ENCODE results near the gene PDZD8.
A peak's percentile ranks its signal among the peaks of the same experiment; 100 is the strongest.

Gene PDZD8

GRCh38 chr10:117400329-117400728 is 25.1 kb upstream of the PDZD8 start:
- no CpG with 5 or more reads among the region's 3 CpGs for WGBS, 2 donors (ENCODE audit: extremely low coverage in 2 of 2, insufficient read length in 2 of 2, insufficient replicate concordance in 1 of 2)
- Histone ChIP-seq H3K4ac (ENCODE audit: low read length) (no peak overlapping the region), H3K27me3 (ENCODE audit: control insufficient read depth in 3 of 3, insufficient read depth in 3 of 3, low read depth in 1 of 3, low read length in 3 of 3) (no peaks in the 10 kb centered on the region), H2BK120ac (ENCODE audit: low read depth, low read length) (no peak overlapping the region), H3K9ac (ENCODE audit: low read depth, low read length, poor library complexity) (no peak overlapping the region), H3K18ac (ENCODE audit: low read length) (no peak overlapping the region), H2BK5ac (ENCODE audit: low read length) (no peak overlapping the region), H2BK15ac (ENCODE audit: low read length) (no peak overlapping the region), H3K14ac (ENCODE audit: low read length) (no peak overlapping the region), H3K4me3 (ENCODE audit: low read length in 2 of 2) (no peak overlapping the region), H3K9me3 (replicated peaks in 1 of 2; ENCODE audit: control insufficient read depth in 2 of 2, insufficient read depth in 1 of 2, low read depth in 1 of 2, low read length in 2 of 2) (no peaks in the 10 kb centered on the region), H4K91ac (ENCODE audit: low read depth, low read length, poor library complexity) (no peak overlapping the region), H2AFZ (ENCODE audit: low read length) (no peak overlapping the region), H2AK5ac (ENCODE audit: low read depth, low read length) (no peak overlapping the region), H3K4me2 (ENCODE audit: insufficient read depth, low read length, poor library complexity, severe bottlenecking) (no peak overlapping the region), H3K36me3 (replicated peaks in 1 of 2; ENCODE audit: control insufficient read depth in 2 of 2, insufficient read depth in 2 of 2, low read length in 2 of 2) (no peaks in the 10 kb centered on the region), H3K79me1 (ENCODE audit: low read depth, low read length) (no peaks in the 10 kb centered on the region), H3K23ac (ENCODE audit: low read depth, low read length, poor library complexity) (no peak overlapping the region), H2BK12ac (ENCODE audit: low read length) (no peak overlapping the region), H3K27ac (replicated peaks; ENCODE audit: low read length) (no peak overlapping the region), H3K4me1 (ENCODE audit: control insufficient read depth in 2 of 2, insufficient read depth in 1 of 2, low read depth in 1 of 2, low read length in 2 of 2) (no peaks in the 10 kb centered on the region), H4K8ac (ENCODE audit: low read depth, low read length) (no peak overlapping the region)
- no peak for DNase-seq (ENCODE audit: low spot score)

- Histone ChIP-seq H3K4ac (ENCODE audit: low read length) (no peak overlapping the region), H3K27ac (replicated peaks; ENCODE audit: low read length) (no peak overlapping the region), H2BK5ac (ENCODE audit: low read length) (no peak overlapping the region), H3K79me1 (ENCODE audit: low read depth, low read length) (no peaks in the 10 kb centered on the region), H2BK15ac (ENCODE audit: low read length) (no peak overlapping the region), H4K8ac (ENCODE audit: low read depth, low read length) (no peak overlapping the region), H3K9me3 (replicated peaks in 1 of 2; ENCODE audit: control insufficient read depth in 2 of 2, insufficient read depth in 1 of 2, low read depth in 1 of 2, low read length in 2 of 2) (no peaks in the 10 kb centered on the region), H3K4me2 (ENCODE audit: insufficient read depth, low read length, poor library complexity, severe bottlenecking) (no peak overlapping the region), H2BK12ac (ENCODE audit: low read length) (no peak overlapping the region), H3K27me3 (ENCODE audit: control insufficient read depth in 3 of 3, insufficient read depth in 3 of 3, low read depth in 1 of 3, low read length in 3 of 3) (no peaks in the 10 kb centered on the region), H3K9ac (ENCODE audit: low read depth, low read length, poor library complexity) (no peak overlapping the region), H2AFZ (ENCODE audit: low read length) (no peak overlapping the region), H3K14ac (ENCODE audit: low read length) (no peak overlapping the region), H2AK5ac (ENCODE audit: low read depth, low read length) (no peak overlapping the region), H3K4me3 (ENCODE audit: low read length in 2 of 2) (no peak overlapping the region), H4K91ac (ENCODE audit: low read depth, low read length, poor library complexity) (no peak overlapping the region), H3K4me1 (ENCODE audit: control insufficient read depth in 2 of 2, insufficient read depth in 1 of 2, low read depth in 1 of 2, low read length in 2 of 2) (no peaks in the 10 kb centered on the region), H3K18ac (ENCODE audit: low read length) (no peak overlapping the region), H3K23ac (ENCODE audit: low read depth, low read length, poor library complexity) (no peak overlapping the region), H3K36me3 (replicated peaks in 1 of 2; ENCODE audit: control insufficient read depth in 2 of 2, insufficient read depth in 2 of 2, low read length in 2 of 2) (no peaks in the 10 kb centered on the region), H2BK120ac (ENCODE audit: low read depth, low read length) (no peak overlapping the region)
- no CpG with 5 or more reads among the region's 6 CpGs for WGBS, 2 donors (ENCODE audit: extremely low coverage in 2 of 2, insufficient read length in 2 of 2, insufficient replicate concordance in 1 of 2)
- no peak for DNase-seq (ENCODE audit: low spot score)
Observed at GRCh38 chr10:117399341-117400196, 24.3 kb upstream of the PDZD8 start.

- Histone ChIP-seq H3K79me1 (ENCODE audit: low read depth, low read length) (no peaks in the 10 kb centered on the region), H4K8ac (ENCODE audit: low read depth, low read length) (no peak overlapping the region), H3K4ac (ENCODE audit: low read length) (no peak overlapping the region), H3K27me3 (ENCODE audit: control insufficient read depth in 3 of 3, insufficient read depth in 3 of 3, low read depth in 1 of 3, low read length in 3 of 3) (no peaks in the 10 kb centered on the region), H2AFZ (ENCODE audit: low read length) (no peak overlapping the region), H2BK15ac (ENCODE audit: low read length) (no peak overlapping the region), H3K27ac (replicated peaks; ENCODE audit: low read length) (no peak overlapping the region), H3K23ac (ENCODE audit: low read depth, low read length, poor library complexity) (no peak overlapping the region), H3K18ac (ENCODE audit: low read length) (no peak overlapping the region), H2BK5ac (ENCODE audit: low read length) (no peak overlapping the region), H4K91ac (ENCODE audit: low read depth, low read length, poor library complexity) (no peak overlapping the region), H2BK12ac (ENCODE audit: low read length) (no peak overlapping the region), H3K36me3 (replicated peaks in 1 of 2; ENCODE audit: control insufficient read depth in 2 of 2, insufficient read depth in 2 of 2, low read length in 2 of 2) (no peaks in the 10 kb centered on the region), H3K4me2 (ENCODE audit: insufficient read depth, low read length, poor library complexity, severe bottlenecking) (no peak overlapping the region), H3K14ac (ENCODE audit: low read length) (no peak overlapping the region), H3K4me3 (ENCODE audit: low read length in 2 of 2) (no peak overlapping the region), H2AK5ac (ENCODE audit: low read depth, low read length) (no peak overlapping the region), H3K9me3 (replicated peaks in 1 of 2; ENCODE audit: control insufficient read depth in 2 of 2, insufficient read depth in 1 of 2, low read depth in 1 of 2, low read length in 2 of 2) (no peaks in the 10 kb centered on the region), H2BK120ac (ENCODE audit: low read depth, low read length) (no peak overlapping the region), H3K4me1 (ENCODE audit: control insufficient read depth in 2 of 2, insufficient read depth in 1 of 2, low read depth in 1 of 2, low read length in 2 of 2) (no peaks in the 10 kb centered on the region), H3K9ac (ENCODE audit: low read depth, low read length, poor library complexity) (no peak overlapping the region)
- DNase-seq (ENCODE audit: low spot score) = no peak
- no CpG with 5 or more reads among the region's 3 CpGs for WGBS, 2 donors (ENCODE audit: extremely low coverage in 2 of 2, insufficient read length in 2 of 2, insufficient replicate concordance in 1 of 2)
Observed at GRCh38 chr10:117398029-117398428, 22.8 kb upstream of the PDZD8 start.

- no peak overlapping the region for H3K14ac ChIP-seq (ENCODE audit: low read length)
- no peak overlapping the region for H4K91ac ChIP-seq (ENCODE audit: low read depth, low read length, poor library complexity)
- no peak overlapping the region for H4K8ac ChIP-seq (ENCODE audit: low read depth, low read length)
- H3K27ac ChIP-seq (replicated peaks; ENCODE audit: low read length) = no peak overlapping the region
- H2AFZ ChIP-seq (ENCODE audit: low read length) = peak overlapping the region; percentile 38
- H2BK12ac ChIP-seq (ENCODE audit: low read length) = no peak overlapping the region
- no peak overlapping the region for H3K4me3 ChIP-seq (ENCODE audit: low read length in 2 of 2)
- H2AK5ac ChIP-seq (ENCODE audit: low read depth, low read length) = no peak overlapping the region
- no peak overlapping the region for H2BK5ac ChIP-seq (ENCODE audit: low read length)
- no peak overlapping the region for H3K4me2 ChIP-seq (ENCODE audit: insufficient read depth, low read length, poor library complexity, severe bottlenecking)
- H3K18ac ChIP-seq (ENCODE audit: low read length) = no peak overlapping the region
- H3K9me3 ChIP-seq (replicated peaks in 1 of 2; ENCODE audit: control insufficient read depth in 2 of 2, insufficient read depth in 1 of 2, low read depth in 1 of 2, low read length in 2 of 2) = no peaks in the 10 kb centered on the region
- no peak overlapping the region for H2BK15ac ChIP-seq (ENCODE audit: low read length)
- no peak overlapping the region for H3K9ac ChIP-seq (ENCODE audit: low read depth, low read length, poor library complexity)
- no CpG with 5 or more reads among the region's 4 CpGs for WGBS, 2 donors (ENCODE audit: extremely low coverage in 2 of 2, insufficient read length in 2 of 2, insufficient replicate concordance in 1 of 2)
- H2BK120ac ChIP-seq (ENCODE audit: low read depth, low read length) = no peak overlapping the region
- H3K4ac ChIP-seq (ENCODE audit: low read length) = no peak overlapping the region
- no peaks in the 10 kb centered on the region for H3K4me1 ChIP-seq (ENCODE audit: control insufficient read depth in 2 of 2, insufficient read depth in 1 of 2, low read depth in 1 of 2, low read length in 2 of 2)
- peaks cover 0 to 27% (median 0%) of the 10 kb centered on the region in 3 experiments for H3K27me3 ChIP-seq (ENCODE audit: control insufficient read depth in 3 of 3, insufficient read depth in 3 of 3, low read depth in 1 of 3, low read length in 3 of 3)
- H3K79me1 ChIP-seq (ENCODE audit: low read depth, low read length) = no peaks in the 10 kb centered on the region
- DNase-seq (ENCODE audit: low spot score) = no peak
- H3K23ac ChIP-seq (ENCODE audit: low read depth, low read length, poor library complexity) = no peak overlapping the region
- no peaks in the 10 kb centered on the region for H3K36me3 ChIP-seq (replicated peaks in 1 of 2; ENCODE audit: control insufficient read depth in 2 of 2, insufficient read depth in 2 of 2, low read length in 2 of 2)
Observed at GRCh38 chr10:117391436-117392205, 16.4 kb upstream of the PDZD8 start.
